ENCODE measurements around the gene PSD4. TPM values are rescaled to one million over a fixed set of nuclear protein-coding genes. Genes with fewer than 3 reads are reported as not detected.

PSD4 gene
- total RNA-seq, 1 experiment from 2014 or later = 0.60 TPM

DNA sequence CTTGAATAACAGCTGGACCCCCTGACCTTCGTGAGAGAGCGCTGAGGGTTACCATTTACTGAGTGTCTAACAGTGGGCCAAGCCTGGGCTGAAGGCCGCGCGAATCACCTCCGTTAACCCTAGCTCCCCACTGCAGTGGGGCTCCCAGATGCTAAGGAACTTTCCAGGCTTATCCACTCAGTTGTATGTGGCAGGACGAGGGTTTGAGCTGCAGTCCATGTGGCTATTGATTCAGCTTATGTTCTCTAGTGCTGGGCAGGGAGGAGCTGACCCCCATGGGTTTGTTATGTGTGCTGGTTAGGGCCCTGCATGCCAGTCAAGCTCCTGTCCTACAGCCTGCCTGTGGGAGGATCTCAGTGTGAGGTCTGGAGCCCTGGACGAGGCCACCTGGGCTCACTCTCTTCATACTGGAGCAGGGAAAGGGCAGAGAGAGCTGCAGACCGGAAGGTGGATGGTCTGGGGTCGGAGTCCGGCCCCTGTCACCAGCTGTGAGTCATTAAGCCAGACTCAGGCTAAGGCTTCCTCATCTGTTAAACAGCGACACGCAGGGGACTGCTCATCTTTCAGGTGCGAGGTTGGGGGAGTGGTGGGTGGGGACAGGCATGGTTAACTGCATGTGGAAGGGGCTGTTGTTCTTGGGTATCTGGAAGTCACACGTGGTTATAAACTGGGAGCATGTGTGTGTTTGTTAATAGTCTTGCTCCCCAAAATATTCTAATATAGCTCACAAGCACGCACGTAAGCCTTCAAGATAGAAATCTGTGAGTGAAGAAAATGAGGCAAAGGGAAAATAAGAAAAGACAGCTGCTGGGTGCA is 6.6 kb downstream of the PSD4 start:
- BruUV-seq (replicated peaks) = no TSS peak
- ChIA-PET POLR2A (ENCODE audit: low non-redundant PET) (no interaction called here), CTCF (no interaction called here)
- Histone ChIP-seq H3K9me3 (ENCODE audit: low read depth, low read length, poor library complexity, severe bottlenecking) (no peaks in the 10 kb centered on the region), H3K36me3 (ENCODE audit: insufficient read depth, low read length, poor library complexity, severe bottlenecking) (no peaks in the 10 kb centered on the region), H3K4me3 (ENCODE audit: low read depth, low read length, poor library complexity, severe bottlenecking) (no peak overlapping the region), H3K4me1 (ENCODE audit: insufficient read depth, low read length, poor library complexity, severe bottlenecking) (no peaks in the 10 kb centered on the region), H3K27me3 (replicated peaks; ENCODE audit: insufficient read depth, low read depth, low read length, poor library complexity) (no peaks in the 10 kb centered on the region), H3K27ac (ENCODE audit: low read depth, low read length, poor library complexity, severe bottlenecking) (no peak overlapping the region)
- TF ChIP-seq CTCF (conservative IDR thresholded peaks at IDR 0.05; ENCODE audit: low read depth, low read length) (no peak), EZH2 (IDR thresholded peaks at IDR 0.05; ENCODE audit: borderline replicate concordance, low read depth, low read length, poor library complexity, severe bottlenecking) (no peak)
- intact Hi-C loops (cut with micrococcal nuclease; ENCODE audit: unreplicated experiment) = no loop called here
- DNase-seq (ENCODE audit: low spot score) = no peak

DNA sequence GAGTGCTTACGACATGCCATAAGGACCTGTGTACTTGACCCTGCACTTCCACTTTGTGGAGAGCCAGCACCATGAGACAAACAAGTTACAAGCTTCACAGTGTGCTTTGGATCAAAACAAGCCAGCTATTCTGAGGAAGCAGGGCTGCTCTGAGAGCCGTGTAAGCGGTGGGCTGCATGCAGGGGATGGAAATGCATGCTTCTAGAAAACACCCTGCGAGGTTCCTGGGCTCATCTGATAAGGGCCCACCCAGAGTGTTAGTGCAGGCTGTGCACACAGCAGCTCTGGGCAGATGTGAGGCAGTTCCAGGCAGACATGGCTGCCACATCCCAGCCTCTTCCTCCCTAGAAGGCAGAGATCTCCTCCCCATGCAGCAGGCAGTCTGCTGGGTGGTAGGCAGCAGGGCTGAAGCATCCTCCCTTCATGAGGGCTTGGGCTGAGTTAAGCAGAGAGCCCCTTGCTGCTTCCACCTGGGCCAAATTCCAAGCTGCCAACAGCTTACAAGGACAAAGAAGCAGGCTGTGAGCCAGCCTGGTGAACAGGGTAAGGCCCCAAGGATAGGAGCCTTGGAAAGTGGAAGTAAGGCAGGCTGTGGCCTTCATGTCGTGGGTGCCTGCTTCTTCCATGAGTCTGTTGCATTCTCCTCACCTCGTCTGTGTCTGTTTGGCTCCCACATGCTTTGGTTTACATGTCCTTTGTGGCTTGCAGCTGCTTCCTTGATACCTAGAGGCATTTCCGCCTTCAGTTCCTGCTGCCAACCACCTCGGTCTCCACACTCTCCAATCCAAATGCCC is 7.7 kb downstream of the PSD4 start:
- CTCF ChIA-PET = no interaction called here
- POLR2A ChIA-PET (ENCODE audit: low non-redundant PET) = no interaction called here
- H3K27me3 ChIP-seq (replicated peaks; ENCODE audit: insufficient read depth, low read depth, low read length, poor library complexity) = no peaks in the 10 kb centered on the region
- no peak overlapping the region for H3K27ac ChIP-seq (ENCODE audit: low read depth, low read length, poor library complexity, severe bottlenecking)
- H3K36me3 ChIP-seq (ENCODE audit: insufficient read depth, low read length, poor library complexity, severe bottlenecking) = no peaks in the 10 kb centered on the region
- BruUV-seq (replicated peaks) = no TSS peak
- DNase-seq (ENCODE audit: low spot score) = no peak
- no peaks in the 10 kb centered on the region for H3K9me3 ChIP-seq (ENCODE audit: low read depth, low read length, poor library complexity, severe bottlenecking)
- no peak overlapping the region for H3K4me3 ChIP-seq (ENCODE audit: low read depth, low read length, poor library complexity, severe bottlenecking)
- TF ChIP-seq EZH2 (IDR thresholded peaks at IDR 0.05; ENCODE audit: borderline replicate concordance, low read depth, low read length, poor library complexity, severe bottlenecking) (no peak), CTCF (conservative IDR thresholded peaks at IDR 0.05; ENCODE audit: low read depth, low read length) (no peak)
- intact Hi-C loops (cut with micrococcal nuclease; ENCODE audit: unreplicated experiment) = no loop called here
- no peaks in the 10 kb centered on the region for H3K4me1 ChIP-seq (ENCODE audit: insufficient read depth, low read length, poor library complexity, severe bottlenecking)

- intact Hi-C loops (cut with micrococcal nuclease; ENCODE audit: unreplicated experiment) = no loop called here
- Histone ChIP-seq H3K27ac (ENCODE audit: low read depth, low read length, poor library complexity, severe bottlenecking) (no peak overlapping the region), H3K4me1 (ENCODE audit: insufficient read depth, low read length, poor library complexity, severe bottlenecking) (no peaks in the 10 kb centered on the region), H3K27me3 (replicated peaks; ENCODE audit: insufficient read depth, low read depth, low read length, poor library complexity) (no peaks in the 10 kb centered on the region), H3K4me3 (ENCODE audit: low read depth, low read length, poor library complexity, severe bottlenecking) (no peak overlapping the region), H3K36me3 (ENCODE audit: insufficient read depth, low read length, poor library complexity, severe bottlenecking) (no peaks in the 10 kb centered on the region), H3K9me3 (ENCODE audit: low read depth, low read length, poor library complexity, severe bottlenecking) (no peaks in the 10 kb centered on the region)
- DNase-seq (ENCODE audit: low spot score) = no peak
- ChIA-PET POLR2A (ENCODE audit: low non-redundant PET) (no interaction called here), CTCF (no interaction called here)
- TF ChIP-seq CTCF (conservative IDR thresholded peaks at IDR 0.05; ENCODE audit: low read depth, low read length) (no peak), EZH2 (IDR thresholded peaks at IDR 0.05; ENCODE audit: borderline replicate concordance, low read depth, low read length, poor library complexity, severe bottlenecking) (no peak)
- BruUV-seq (replicated peaks) = no TSS peak
These were observed 8.9 kb downstream of the PSD4 start for GRCh38 chr2:113182471-113183260.
